HG03280 (cell line): Measurements from ENCODE around the gene FAM83G.

Source experiments
- ATAC-seq: cut with Tn5 transposase; IDR thresholded peaks from one replicate; pipeline ENCODE4 v1.9.1; 2021; ENCODE audit warnings: mild to moderate bottlenecking, moderate library complexity; ENCODE audit not compliant: unreplicated experiment

The FAM83G gene

GRCh38 chr17:18975597-18975996 is 29.0 kb downstream of the FAM83G start:
- no peak for ATAC-seq

DNA sequence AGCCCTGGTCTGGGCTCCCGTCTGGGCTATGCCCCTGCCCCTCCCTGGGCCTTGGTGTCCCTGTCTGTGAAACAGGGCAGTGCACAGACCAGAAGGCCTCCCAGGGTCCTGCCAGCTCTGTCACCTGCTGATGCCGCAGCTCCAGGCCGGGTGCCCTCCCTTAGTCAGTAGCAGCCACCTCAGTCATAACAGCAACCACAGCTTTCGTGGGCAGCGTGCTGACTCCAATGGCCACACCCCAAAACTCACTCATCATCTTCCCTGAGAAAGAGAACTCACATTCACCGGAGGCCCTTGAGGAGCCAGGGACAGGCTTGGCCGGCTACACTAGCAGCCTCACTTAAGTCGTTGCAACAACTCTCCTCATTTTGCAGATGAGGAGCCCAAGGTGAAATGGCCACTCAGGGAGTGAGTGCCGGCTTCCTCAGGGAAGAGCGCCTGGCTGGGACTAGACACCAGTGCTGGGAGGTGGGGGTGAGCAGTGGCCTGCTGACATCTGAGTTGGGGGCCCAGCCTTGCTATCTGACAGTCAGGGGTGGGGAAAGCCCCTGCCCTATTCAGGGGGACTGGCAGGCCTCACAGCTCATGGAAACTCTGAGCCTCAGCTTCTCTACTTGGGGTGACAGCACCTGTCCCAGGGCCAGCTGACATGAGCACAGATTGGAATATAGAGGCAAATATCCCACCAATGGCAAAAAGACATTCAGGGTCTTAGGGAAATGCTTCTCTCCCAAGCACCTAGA is 30.0 kb downstream of the FAM83G start:
- ATAC-seq: no peak

GRCh38 chr17:18971801-18972200 is 32.8 kb downstream of the FAM83G start:
- ATAC-seq: no peak

GRCh38 chr17:18970582-18971480 is 33.7 kb downstream of the FAM83G start:
- no peak for ATAC-seq

- no peak for ATAC-seq
Observed at GRCh38 chr17:18968945-18969887, 35.3 kb downstream of the FAM83G start.

DNA sequence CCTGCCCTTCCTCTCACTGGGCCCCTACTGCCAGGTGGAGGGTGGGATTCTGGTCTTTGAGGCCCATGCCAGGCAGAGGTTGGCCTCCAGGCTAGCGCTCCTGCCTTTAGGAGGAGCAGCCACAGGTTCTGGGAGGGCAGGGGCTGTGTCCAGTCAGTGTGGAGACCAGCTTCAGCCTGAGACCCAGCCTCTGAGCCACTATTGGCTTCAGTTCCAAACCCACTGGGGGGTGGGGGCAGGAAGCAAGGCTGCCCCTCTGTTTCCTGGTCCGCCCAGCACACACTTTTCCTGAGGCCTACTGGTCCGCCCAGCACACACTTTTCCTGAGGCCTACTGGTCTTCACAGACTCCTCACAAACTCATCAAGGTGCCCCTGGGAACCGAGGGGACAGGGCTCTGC is 36.2 kb downstream of the FAM83G start:
- no peak for ATAC-seq

GRCh38 chr17:18967916-18968315 is 36.6 kb downstream of the FAM83G start:
- ATAC-seq: no peak

DNA sequence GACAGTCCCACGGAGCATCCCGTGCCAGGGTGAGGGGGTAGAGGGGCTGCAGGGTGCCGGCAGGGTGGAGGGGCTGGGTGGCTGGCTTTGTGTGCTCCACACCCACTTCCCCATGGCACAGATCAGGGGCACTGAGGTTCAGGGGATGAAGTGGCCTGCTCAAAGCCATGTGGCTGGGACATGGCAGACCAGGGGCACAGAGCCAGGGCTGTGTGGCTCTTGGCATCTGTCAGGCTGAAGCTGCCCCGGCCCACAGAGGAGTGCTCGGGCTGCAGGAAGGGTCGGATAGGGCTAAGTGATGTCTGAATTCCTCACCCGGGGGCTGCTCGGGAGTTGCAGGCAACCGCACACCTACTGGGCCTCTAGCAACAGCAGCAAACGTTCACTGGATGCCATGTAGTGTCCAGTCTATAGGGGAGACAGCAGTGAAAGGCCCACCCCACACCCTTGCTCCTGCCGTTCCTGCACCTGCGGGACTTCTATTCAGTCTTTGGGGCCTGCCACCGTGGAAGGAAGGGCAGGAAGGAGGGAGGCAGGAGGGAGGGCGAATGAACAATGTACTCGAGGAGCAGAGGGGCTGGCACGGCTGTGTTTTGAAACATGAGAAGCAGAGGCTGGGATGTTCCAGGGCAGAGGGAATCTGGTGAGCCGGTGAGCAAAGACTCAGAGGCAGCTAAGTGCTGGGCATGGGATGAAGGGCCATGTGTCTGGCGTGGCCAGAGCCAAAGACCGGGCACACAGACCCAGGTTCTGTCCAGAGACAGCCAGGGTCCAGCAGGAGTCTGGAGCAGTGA is 37.5 kb downstream of the FAM83G start:
- no peak for ATAC-seq

- ATAC-seq: no peak
Observed at GRCh38 chr17:18965530-18966236, 38.9 kb downstream of the FAM83G start.

DNA sequence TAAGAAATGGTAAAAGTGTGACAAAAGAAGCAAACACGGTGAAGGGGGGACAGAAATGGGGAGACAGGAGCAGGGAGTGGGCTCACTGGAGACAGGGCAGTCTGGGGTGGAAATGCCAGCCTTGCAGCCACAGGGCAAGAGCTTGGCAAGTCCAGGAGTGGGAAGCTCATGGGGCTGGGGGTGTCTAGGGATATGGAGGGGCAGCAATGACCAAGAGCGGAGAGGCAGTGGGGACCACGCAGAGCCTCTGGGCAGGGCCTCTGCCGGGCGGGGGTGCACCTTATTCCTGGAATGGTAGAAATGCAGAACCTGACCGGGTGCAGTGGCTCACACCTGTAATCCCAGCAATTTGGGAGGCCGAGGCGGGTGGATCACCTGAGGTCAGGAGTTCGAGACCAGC is 40.0 kb downstream of the FAM83G start:
- ATAC-seq: no peak

- no peak for ATAC-seq
Observed at GRCh38 chr17:18964018-18964351, 40.6 kb downstream of the FAM83G start.

DNA sequence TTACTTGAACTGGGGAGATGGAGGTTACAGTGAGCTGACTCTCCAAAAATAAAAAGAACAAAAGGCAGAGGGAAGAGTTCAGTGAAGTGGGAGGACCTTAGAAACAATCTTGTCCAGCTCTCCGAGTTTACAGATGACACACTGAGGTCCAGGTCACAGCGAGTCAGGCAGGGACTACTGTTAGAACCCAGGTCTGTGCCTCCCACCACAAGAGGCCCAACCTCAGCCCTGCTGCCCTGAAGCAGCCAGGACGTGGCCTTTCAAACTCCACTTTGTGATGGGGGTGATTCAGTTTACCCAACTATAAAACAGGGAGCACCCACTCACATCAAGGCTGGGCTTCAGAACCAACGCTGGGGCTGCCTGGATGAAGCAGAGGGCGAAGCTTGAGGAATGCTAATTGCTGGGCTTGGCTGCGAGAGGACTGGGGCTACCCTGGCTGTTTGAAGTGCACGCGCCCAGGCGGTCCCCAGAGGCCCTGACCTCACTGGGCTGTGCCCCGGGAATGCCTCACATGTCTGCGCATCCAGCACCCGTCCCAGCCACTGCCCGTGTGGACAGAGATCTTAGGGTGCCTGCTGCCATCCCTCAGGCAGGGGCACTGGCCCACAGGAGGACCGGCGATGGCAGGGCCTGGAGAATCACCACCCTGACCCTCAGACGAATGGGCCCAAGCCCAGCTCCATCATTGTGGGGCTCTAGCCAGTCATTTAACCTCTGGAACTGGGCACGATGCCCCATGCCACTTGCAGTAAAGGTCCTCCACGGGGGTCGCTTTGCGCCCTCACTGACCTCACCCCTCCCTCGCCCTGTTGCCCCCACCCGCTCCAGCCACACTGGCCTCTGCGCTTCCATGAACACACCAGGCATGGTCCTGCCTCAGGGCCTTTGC is 41.2 kb downstream of the FAM83G start:
- ATAC-seq: no peak

GRCh38 chr17:18962494-18962815 is 42.1 kb downstream of the FAM83G start:
- no peak for ATAC-seq

- ATAC-seq: no peak
Observed at GRCh38 chr17:18961634-18962493, 42.7 kb downstream of the FAM83G start.

DNA sequence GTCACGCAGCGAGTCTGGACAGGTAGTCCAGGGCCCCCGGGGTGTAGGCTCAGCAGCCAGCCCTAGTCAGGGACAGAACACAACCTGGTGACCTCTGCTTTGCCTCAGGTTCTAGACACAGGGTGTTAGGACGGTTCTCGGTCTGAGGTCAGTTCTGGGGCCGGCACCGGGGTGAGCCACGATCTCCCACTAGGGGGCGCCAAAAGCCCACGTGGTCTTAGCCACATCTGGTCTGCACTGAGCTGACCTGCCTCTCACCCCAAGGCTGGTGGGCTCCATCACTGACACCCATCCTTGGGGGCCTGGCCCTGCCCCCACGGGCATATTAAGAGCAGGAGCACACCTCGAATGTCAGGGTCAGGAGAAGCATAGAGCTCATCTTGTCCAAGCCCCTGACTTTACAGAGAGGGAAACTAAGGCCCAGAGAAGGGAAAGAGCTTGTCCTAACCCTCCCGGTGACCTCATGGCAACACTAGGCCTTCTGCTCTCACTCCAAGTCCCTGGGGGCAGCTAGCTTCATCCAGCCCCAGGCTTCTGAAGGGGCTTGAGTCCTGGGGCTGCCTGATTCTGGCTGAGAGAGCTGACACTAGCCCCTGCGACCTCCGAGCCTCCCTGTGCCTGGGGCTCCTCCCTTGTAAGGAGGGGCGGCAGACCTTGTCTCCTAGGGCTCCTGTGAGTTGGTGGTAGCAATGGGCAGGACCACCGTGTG is 43.6 kb downstream of the FAM83G start:
- ATAC-seq: peak; percentile 68

DNA sequence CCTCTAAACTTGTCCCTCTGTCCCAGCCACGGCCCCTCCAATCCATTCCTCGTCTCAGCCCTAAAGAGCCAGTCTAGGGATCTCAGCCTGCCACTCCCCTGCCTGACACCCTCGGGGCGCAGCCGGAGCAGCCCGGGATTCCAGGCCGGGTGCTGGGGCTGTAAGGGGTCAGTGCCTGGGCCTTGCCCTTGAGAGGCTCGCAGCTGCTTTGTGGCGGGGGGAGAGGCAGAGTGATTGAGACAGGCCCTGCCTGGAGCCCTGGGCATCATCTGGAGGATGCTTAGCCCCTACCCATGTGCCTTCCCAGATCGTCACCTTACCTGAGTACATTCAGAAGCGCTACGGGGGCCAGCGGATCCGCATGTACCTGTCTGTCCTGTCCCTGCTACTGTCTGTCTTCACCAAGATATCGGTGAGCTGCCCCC is 44.3 kb downstream of the FAM83G start:
- no peak for ATAC-seq

GRCh38 chr17:18959845-18960240 is 44.7 kb downstream of the FAM83G start:
- no peak for ATAC-seq
